H7 (cell line): ENCODE results near the gene VPS50. TPM values are rescaled to one million over a fixed set of nuclear protein-coding genes. Genes with fewer than 3 reads are reported as not detected.

ENCODE experiments used
- DNase-seq: peaks from one replicate; pipeline ENCODE4 v3.0.0; 2012
- H3K27me3 ChIP-seq: 2 replicates; pipeline ENCODE4 v1.6.0; 2011; ENCODE audit warnings: mild to moderate bottlenecking, low read length; ENCODE audit not compliant: control insufficient read depth, insufficient read depth
- H3K36me3 ChIP-seq: replicated peaks from 2 replicates; pipeline ENCODE4 v1.5.1; 2011; ENCODE audit warnings: low read length; ENCODE audit not compliant: control insufficient read depth, insufficient read depth
- H3K4me3 ChIP-seq: 2 replicates; pipeline ENCODE4 v1.5.1; 2011; ENCODE audit warnings: low read depth, mild to moderate bottlenecking, control low read depth, low read length, moderate library complexity; ENCODE audit not compliant: insufficient read depth
- total RNA-seq: library from RNA; depleted of rRNA; stranded (reverse); fragments of >200 nt; shearing (Covaris generic); gene quantifications from 2 replicates; pipeline ENCODE4 v1.2.3, GENCODE V29; 2014; rRNA removed

VPS50 gene
- 10.4 and 11.0 TPM in 2 replicates for total RNA-seq

- Histone ChIP-seq H3K27me3 (no peaks in the 10 kb centered on the region; the same call in 1 of the 2 replicates), H3K36me3 (no peaks in the 10 kb centered on the region), H3K4me3 (peak within 1 kb of the TSS; percentile 69)
- peak; percentile 78 for DNase-seq
These were observed at the start of gene VPS50 for GRCh38 chr7:93231799-93232672. VPS50 (plus strand) TSS chr7:93232366; CDS start chr7:93232468, 102 bp downstream.

- Histone ChIP-seq H3K27me3 (no peaks in the 10 kb centered on the region; the same call in none of the 2 replicates), H3K36me3 (no peaks in the 10 kb centered on the region)
These were observed 46.7 kb upstream of the VPS50 start for GRCh38 chr7:93185303-93186027.

GRCh38 chr7:93188870-93189634 lies 43.1 kb upstream of the VPS50 start:
- no peak for DNase-seq
- Histone ChIP-seq H3K36me3 (no peaks in the 10 kb centered on the region), H3K27me3 (peaks cover 2% of the 10 kb centered on the region), H3K4me3 (no peak overlapping the region)

More at GRCh38 chr7:93185303-93186027, 46.7 kb upstream of the VPS50 start:
- DNase-seq = no peak
- H3K4me3 ChIP-seq = no peak overlapping the region

GRCh38 chr7:93194386-93194785 lies 37.8 kb upstream of the VPS50 start:
- Histone ChIP-seq H3K27me3 (peaks cover 2% of the 10 kb centered on the region; the same call in 1 of the 2 replicates), H3K36me3 (no peaks in the 10 kb centered on the region), H3K4me3 (no peak overlapping the region)
- DNase-seq = no peak

DNA sequence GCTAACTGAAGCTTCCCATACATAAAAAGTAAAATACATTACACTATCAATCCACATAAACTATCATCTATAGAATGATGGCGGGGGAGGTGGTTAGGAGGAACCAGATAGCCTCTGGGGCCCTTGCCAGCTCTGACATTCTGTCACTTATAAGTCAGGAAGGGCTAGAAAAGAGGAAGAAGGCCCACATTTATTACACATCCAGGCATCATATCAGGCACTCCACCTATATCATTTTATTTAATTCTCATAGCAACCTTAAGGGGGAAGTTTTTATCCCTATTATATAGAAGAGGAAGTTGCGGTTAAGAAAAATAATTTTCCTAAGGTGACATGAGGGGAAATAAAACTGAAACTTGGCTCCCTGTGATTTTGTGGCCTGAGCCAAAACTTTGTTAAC lies 35.8 kb upstream of the VPS50 start:
- no peaks in the 10 kb centered on the region; the same call in 1 of the 2 replicates for H3K27me3 ChIP-seq
- no peaks in the 10 kb centered on the region for H3K36me3 ChIP-seq
- DNase-seq = no peak

GRCh38 chr7:93198472-93198871 lies 33.7 kb upstream of the VPS50 start:
- no peak overlapping the region for H3K4me3 ChIP-seq
- DNase-seq = no peak
- no peaks in the 10 kb centered on the region; the same call in 1 of the 2 replicates for H3K27me3 ChIP-seq

More for the DNA sequence above, 35.8 kb upstream of the VPS50 start:
- no peak overlapping the region for H3K4me3 ChIP-seq

GRCh38 chr7:93202594-93203250 lies 29.4 kb upstream of the VPS50 start:
- no peaks in the 10 kb centered on the region; the same call in 1 of the 2 replicates for H3K27me3 ChIP-seq

More at GRCh38 chr7:93198472-93198871, 33.7 kb upstream of the VPS50 start:
- no peaks in the 10 kb centered on the region for H3K36me3 ChIP-seq

DNA sequence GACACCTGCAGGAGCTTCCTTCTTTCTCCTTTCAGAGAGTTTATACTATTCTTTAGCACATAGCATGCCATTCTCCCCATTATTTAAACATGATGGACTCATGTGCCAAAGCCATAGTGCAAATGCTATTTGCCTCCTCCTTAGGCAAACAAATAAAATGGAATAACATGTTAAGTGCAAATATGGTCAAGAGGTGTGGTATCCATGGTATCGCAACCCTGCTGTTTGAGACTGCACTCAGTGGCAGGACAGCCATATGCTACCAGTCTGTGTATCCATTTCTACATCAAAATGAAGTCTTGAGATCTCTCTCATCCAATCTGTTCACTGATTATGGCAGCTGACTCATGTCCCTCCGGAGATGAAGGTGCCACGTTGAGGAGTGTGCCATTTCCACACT lies 28.7 kb upstream of the VPS50 start:
- no peak for DNase-seq
- Histone ChIP-seq H3K4me3 (no peak overlapping the region), H3K36me3 (no peaks in the 10 kb centered on the region), H3K27me3 (no peaks in the 10 kb centered on the region; the same call in 1 of the 2 replicates)

More at GRCh38 chr7:93202594-93203250, 29.4 kb upstream of the VPS50 start:
- no peaks in the 10 kb centered on the region for H3K36me3 ChIP-seq
- H3K4me3 ChIP-seq = no peak overlapping the region
- no peak for DNase-seq

- no peak for DNase-seq
- H3K36me3 ChIP-seq = no peaks in the 10 kb centered on the region
- H3K27me3 ChIP-seq = no peaks in the 10 kb centered on the region; the same call in 1 of the 2 replicates
- no peak overlapping the region for H3K4me3 ChIP-seq
These were observed 27.1 kb upstream of the VPS50 start for GRCh38 chr7:93205046-93205445.

DNA sequence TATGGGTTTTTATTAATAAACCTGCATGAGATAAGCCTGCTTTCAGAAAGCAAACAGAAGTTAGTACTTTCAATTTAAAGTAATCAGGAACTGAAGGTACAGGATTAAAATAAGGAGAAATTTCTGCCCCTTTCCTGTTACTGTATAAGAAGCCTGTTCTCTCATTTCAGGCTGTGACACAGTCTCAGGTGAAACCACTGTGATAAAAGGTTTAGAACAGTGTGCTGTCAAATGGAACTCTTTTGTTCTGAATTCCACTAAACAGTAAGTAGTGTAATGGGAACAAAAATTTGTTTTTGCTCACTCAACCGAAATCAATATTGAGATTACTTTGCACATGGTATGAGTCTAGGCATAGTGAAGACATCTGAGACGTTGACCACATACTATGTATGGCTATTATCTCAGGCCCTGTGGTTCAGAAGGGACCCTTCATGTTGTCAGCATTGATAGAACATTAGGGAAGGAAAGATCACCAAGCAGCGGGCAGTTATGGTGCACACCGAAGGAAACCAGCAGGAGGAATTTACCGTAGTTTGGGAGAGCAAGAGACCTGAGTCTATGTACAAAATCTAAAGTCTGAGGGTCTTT lies 20.8 kb upstream of the VPS50 start:
- Histone ChIP-seq H3K36me3 (no peaks in the 10 kb centered on the region), H3K27me3 (no peaks in the 10 kb centered on the region; the same call in 1 of the 2 replicates), H3K4me3 (no peak overlapping the region)
- no peak for DNase-seq

DNA sequence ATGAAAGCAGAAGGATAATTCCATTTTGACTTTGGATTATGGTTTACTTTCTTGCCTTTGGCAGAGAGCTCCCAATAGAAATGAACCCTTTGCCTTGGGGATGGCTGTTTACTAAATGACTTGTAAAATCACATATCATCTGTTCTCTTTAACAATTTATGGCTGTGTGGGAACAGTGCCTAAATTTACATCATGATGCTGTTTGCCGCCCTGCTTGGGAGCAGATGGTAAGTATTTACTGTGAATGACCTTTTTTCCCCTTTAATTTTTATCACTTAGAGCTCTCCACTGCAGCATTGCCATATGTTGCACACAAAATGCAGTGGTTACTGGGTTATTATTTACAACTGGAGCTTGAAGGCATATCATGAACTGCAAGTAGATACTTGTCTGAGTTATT lies 19.3 kb upstream of the VPS50 start:
- H3K4me3 ChIP-seq = no peak overlapping the region
- DNase-seq = no peak
- H3K36me3 ChIP-seq = no peaks in the 10 kb centered on the region
- no peaks in the 10 kb centered on the region; the same call in 1 of the 2 replicates for H3K27me3 ChIP-seq

- Histone ChIP-seq H3K36me3 (no peaks in the 10 kb centered on the region), H3K4me3 (no peak overlapping the region), H3K27me3 (no peaks in the 10 kb centered on the region; the same call in 1 of the 2 replicates)
- no peak for DNase-seq
These were observed 13.0 kb upstream of the VPS50 start for GRCh38 chr7:93218997-93219827.

GRCh38 chr7:93219868-93220267 lies 12.3 kb upstream of the VPS50 start:
- Histone ChIP-seq H3K36me3 (no peaks in the 10 kb centered on the region), H3K27me3 (no peaks in the 10 kb centered on the region; the same call in 1 of the 2 replicates), H3K4me3 (no peak overlapping the region)
- no peak for DNase-seq
